HG02623 (cell line): ENCODE results near the gene ELP6.
"Not testable (repeated sequence)": the region's sequence is repeated elsewhere in the genome, so short reads cannot be mapped to it uniquely, and the experiment has no call there.

Source experiments
- ATAC-seq: cut with Tn5 transposase; IDR thresholded peaks from one replicate; pipeline ENCODE4 v1.9.1; 2021; ENCODE audit warnings: moderate library complexity; ENCODE audit not compliant: unreplicated experiment

Gene ELP6

GRCh38 chr3:47469616-47470015, 43.9 kb downstream of the ELP6 start:
- no peak for ATAC-seq

- not testable (repeated sequence) for ATAC-seq
These were observed 45.2 kb downstream of the ELP6 start for GRCh38 chr3:47468315-47468714.

GRCh38 chr3:47464588-47464987, 48.9 kb downstream of the ELP6 start:
- no peak for ATAC-seq

- ATAC-seq, result not testable (repeated sequence)
These were observed 53.9 kb downstream of the ELP6 start for GRCh38 chr3:47459534-47460085.

- ATAC-seq, result no peak
These were observed 56.5 kb downstream of the ELP6 start for GRCh38 chr3:47456984-47457383.

- ATAC-seq, result no peak
These were observed 57.6 kb downstream of the ELP6 start for GRCh38 chr3:47455806-47456452.

- no peak for ATAC-seq
These were observed 60.9 kb downstream of the ELP6 start for GRCh38 chr3:47452453-47453215.
